Measurements from ENCODE around the gene ZNF175. TPM values are rescaled to one million over a fixed set of nuclear protein-coding genes. Genes with fewer than 3 reads are reported as not detected.

Gene ZNF175
- total and polyA plus RNA-seq, 9 of the 15 experiments (the other 6 are each of a cell fraction or from before 2014, with no cell fraction given) = 3.7 to 37.9 (median 14.0) TPM

DNA sequence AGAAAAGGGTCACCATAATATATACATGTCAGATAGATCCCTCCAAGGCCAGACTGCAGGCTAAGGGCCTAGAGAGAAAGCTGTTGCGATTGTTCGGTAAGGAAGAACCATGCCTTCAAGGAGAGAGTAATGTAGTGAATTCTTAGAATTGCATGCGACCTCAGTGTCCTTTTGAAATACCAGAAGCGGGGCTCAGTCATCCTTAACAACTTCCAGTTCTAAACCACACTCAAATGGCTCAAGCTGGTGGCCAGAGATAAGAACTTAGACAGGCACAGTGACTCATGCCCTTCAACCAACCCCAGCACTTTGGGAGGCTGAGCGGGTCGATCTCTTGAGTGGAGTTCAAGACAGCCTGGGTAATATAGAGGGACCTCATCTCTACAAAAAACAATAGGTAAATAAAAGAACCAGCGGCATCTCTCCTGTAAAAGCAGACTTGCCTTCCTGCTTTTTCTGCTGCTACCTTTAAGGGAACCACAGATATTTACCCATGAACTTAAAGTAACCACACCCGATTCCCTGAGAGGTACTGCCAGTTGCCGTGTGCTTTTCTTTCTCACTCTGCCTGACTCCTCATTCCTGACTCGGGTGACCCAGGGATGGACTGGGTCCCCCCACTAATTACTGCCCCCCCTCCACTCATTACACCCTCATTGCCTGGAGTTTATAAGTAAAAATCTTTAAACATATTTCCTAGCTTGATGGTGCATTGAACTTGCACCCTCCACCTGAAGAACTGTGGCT is 24.3 kb upstream of the ZNF175 start (continued):
- 0 out of 2 replicates have a peak, but pooled peaks have one; percentile 10 for TF ChIP-seq ZBTB9 (CRISPR knock-in tag; IDR thresholded peaks at IDR 0.05)
- TF ChIP-seq ZNF512 (tag; IDR thresholded peaks at IDR 0.05) = no peak
- no peak for TF ChIP-seq SLC30A9 (CRISPR knock-in tag; IDR thresholded peaks at IDR 0.05)
- no peak for TF ChIP-seq ARID2 (IDR thresholded peaks at IDR 0.05)
- peak; percentile 84 for TF ChIP-seq BHLHE40 (IDR thresholded peaks at IDR 0.05; ENCODE audit: low read length)
- TF ChIP-seq BRD4 (IDR thresholded peaks at IDR 0.05) = peak; percentile 95
- TF ChIP-seq, protein P1, sequence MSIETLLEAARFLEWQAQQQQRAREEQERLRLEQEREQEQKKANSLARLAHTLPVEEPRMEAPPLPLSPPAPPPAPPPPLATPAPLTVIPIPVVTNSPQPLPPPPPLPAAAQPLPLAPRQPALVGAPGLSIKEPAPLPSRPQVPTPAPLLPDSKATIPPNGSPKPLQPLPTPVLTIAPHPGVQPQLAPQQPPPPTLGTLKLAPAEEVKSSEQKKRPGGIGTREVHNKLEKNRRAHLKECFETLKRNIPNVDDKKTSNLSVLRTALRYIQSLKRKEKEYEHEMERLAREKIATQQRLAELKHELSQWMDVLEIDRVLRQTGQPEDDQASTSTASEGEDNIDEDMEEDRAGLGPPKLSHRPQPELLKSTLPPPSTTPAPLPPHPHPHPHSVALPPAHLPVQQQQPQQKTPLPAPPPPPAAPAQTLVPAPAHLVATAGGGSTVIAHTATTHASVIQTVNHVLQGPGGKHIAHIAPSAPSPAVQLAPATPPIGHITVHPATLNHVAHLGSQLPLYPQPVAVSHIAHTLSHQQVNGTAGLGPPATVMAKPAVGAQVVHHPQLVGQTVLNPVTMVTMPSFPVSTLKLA (conservative IDR thresholded peaks at IDR 0.05) = peak; percentile 67 to 90
- TF ChIP-seq, protein P2, sequence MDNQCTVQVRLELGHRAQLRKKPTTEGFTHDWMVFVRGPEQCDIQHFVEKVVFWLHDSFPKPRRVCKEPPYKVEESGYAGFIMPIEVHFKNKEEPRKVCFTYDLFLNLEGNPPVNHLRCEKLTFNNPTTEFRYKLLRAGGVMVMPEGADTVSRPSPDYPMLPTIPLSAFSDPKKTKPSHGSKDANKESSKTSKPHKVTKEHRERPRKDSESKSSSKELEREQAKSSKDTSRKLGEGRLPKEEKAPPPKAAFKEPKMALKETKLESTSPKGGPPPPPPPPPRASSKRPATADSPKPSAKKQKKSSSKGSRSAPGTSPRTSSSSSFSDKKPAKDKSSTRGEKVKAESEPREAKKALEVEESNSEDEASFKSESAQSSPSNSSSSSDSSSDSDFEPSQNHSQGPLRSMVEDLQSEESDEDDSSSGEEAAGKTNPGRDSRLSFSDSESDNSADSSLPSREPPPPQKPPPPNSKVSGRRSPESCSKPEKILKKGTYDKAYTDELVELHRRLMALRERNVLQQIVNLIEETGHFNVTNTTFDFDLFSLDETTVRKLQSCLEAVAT (IDR thresholded peaks at IDR 0.05) = peak; percentile 17 to 97; a peak in 3 of 4 replicates
- TF ChIP-seq ETV6 (IDR thresholded peaks at IDR 0.05; ENCODE audit: borderline replicate concordance in 1 of 2, low read depth in 2 of 2, low read length in 1 of 2) = peak; percentile 51 to 94; a peak in 3 of 4 replicates
- TF ChIP-seq ETV6 (CRISPR knock-in tag; IDR thresholded peaks at IDR 0.05; ENCODE audit: borderline replicate concordance) = no peak
- TF ChIP-seq ZBTB11 (CRISPR knock-in tag; IDR thresholded peaks at IDR 0.05) = peak in 1 of 3 experiments; percentile 69; a peak in 2 of 6 replicates
- no peak for TF ChIP-seq MXD1 (CRISPR knock-in tag; IDR thresholded peaks at IDR 0.05; ENCODE audit: borderline replicate concordance, poor library complexity, severe bottlenecking)
- peak in 1 of 2 experiments; percentile 19; a peak in 1 of 4 replicates for TF ChIP-seq NRF1 (conservative IDR thresholded peaks at IDR 0.05 in 1 of 2, IDR thresholded peaks at IDR 0.05 in 1 of 2)
- TF ChIP-seq CCNT2 (IDR thresholded peaks at IDR 0.05; ENCODE audit: borderline replicate concordance, extremely low read depth, insufficient read length, low read depth, low read length) = peak; percentile 99

All from K562 (cell line).